Nephron progenitor cell (in vitro differentiated cells): Measurements from ENCODE around the gene ABCA1.

ENCODE experiments used
- DNase-seq: peaks from one replicate; pipeline ENCODE4 v3.0.0; 2021
- H3K27ac Mint-ChIP-seq: 2 replicates; pipeline ENCODE4 v1.8.0; 2021; ENCODE audit warnings: mild to moderate bottlenecking, moderate library complexity, mixed read lengths
- H3K27me3 Mint-ChIP-seq: 2 replicates; pipeline ENCODE4 v1.8.0; 2021; ENCODE audit warnings: mild to moderate bottlenecking, low read depth, mixed read lengths; ENCODE audit not compliant: poor library complexity
- H3K36me3 Mint-ChIP-seq: 2 replicates; pipeline ENCODE4 v1.8.0; 2021; ENCODE audit warnings: low read depth, mixed read lengths
- H3K4me1 Mint-ChIP-seq: 2 replicates; pipeline ENCODE4 v1.8.0; 2021; ENCODE audit warnings: mixed read lengths
- H3K4me3 Mint-ChIP-seq: 2 replicates; pipeline ENCODE4 v1.8.0; 2021; ENCODE audit warnings: mild to moderate bottlenecking, moderate library complexity, mixed read lengths
- H3K9me3 Mint-ChIP-seq: 2 replicates; pipeline ENCODE4 v1.8.0; 2021; ENCODE audit warnings: mild to moderate bottlenecking, moderate library complexity, mixed read lengths
- TF ChIP-seq, protein P1 (sequence below): fragments of 200-600 bp; sonication (generic); IDR thresholded peaks from 2 replicates; pipeline ENCODE4 v1.5.0; 2021; ENCODE audit warnings: antibody characterized with exemption

Gene ABCA1

DNA sequence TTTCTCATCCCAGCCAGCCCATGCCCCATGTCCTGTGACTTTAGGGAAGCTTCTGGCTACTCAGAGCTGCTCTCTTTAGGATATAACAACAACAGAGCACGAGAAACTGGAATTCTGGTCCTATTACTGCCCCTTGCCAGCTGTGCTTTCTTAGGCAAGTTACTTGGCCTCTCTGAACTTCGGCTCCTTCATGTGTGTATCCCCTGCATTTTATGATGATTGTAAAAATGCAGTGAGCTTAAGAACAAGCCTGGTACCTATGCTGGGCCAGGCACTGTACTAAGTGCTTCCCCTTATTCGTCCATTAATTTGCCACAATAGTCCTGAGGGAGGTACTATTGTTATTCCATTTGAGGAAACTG is 54.5 kb downstream of the ABCA1 start:
- Mint-ChIP-seq H3K4me3 (no peak overlapping the region), H3K9me3 (peaks cover 8% of the 10 kb centered on the region), H3K36me3 (peaks cover 56% of the 10 kb centered on the region), H3K27ac (no peak overlapping the region), H3K27me3 (peaks cover 8% of the 10 kb centered on the region), H3K4me1 (peaks cover 33% of the 10 kb centered on the region)
- DNase-seq, result no peak
- TF ChIP-seq, protein P1, sequence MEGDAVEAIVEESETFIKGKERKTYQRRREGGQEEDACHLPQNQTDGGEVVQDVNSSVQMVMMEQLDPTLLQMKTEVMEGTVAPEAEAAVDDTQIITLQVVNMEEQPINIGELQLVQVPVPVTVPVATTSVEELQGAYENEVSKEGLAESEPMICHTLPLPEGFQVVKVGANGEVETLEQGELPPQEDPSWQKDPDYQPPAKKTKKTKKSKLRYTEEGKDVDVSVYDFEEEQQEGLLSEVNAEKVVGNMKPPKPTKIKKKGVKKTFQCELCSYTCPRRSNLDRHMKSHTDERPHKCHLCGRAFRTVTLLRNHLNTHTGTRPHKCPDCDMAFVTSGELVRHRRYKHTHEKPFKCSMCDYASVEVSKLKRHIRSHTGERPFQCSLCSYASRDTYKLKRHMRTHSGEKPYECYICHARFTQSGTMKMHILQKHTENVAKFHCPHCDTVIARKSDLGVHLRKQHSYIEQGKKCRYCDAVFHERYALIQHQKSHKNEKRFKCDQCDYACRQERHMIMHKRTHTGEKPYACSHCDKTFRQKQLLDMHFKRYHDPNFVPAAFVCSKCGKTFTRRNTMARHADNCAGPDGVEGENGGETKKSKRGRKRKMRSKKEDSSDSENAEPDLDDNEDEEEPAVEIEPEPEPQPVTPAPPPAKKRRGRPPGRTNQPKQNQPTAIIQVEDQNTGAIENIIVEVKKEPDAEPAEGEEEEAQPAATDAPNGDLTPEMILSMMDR, result no peak

DNA sequence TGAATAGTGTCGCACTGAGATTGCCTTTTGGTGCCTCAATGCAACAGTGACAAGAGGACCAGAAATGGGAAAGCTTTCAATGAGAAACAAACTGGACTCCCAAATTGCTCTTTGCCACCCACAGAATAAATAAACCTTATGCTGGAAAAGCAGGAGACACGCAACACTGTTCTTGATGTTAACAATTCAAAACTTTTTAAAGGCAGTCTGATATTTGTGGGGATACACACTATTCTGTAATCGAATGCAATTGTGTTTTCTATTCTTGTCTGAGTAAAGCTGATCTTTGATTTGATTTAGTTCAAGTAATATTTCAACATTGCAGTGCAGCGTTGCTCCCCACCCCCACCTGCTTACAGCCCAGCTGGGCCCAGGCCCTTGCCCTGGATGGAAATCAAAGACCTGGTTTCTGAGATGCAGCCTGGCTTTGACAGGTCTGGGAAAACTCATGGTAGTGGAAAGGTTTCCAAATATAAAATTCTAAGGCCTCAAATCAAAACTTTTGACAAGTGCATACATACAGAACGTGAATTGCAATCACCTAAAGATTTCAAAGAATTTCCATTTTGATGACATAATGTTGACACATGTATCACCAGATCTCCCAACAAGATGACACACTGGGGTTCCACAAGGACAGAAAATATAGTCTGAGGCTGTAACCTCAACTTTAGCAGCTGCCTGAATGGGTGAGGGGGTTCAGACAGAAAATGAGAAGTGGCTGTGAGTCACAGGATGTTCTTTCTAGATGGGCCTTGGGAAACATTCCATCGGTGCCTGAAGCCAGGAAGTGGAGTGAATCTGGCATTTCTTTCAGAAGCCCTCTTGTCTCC is 55.1 kb downstream of the ABCA1 start:
- Mint-ChIP-seq H3K4me3 (no peak overlapping the region), H3K4me1 (peaks cover 38% of the 10 kb centered on the region), H3K36me3 (peaks cover 56% of the 10 kb centered on the region), H3K27me3 (peaks cover 6% of the 10 kb centered on the region), H3K27ac (peak overlapping the region; percentile 35), H3K9me3 (peaks cover 8% of the 10 kb centered on the region)
- no peak for DNase-seq
- TF ChIP-seq, protein P1, result no peak

DNA sequence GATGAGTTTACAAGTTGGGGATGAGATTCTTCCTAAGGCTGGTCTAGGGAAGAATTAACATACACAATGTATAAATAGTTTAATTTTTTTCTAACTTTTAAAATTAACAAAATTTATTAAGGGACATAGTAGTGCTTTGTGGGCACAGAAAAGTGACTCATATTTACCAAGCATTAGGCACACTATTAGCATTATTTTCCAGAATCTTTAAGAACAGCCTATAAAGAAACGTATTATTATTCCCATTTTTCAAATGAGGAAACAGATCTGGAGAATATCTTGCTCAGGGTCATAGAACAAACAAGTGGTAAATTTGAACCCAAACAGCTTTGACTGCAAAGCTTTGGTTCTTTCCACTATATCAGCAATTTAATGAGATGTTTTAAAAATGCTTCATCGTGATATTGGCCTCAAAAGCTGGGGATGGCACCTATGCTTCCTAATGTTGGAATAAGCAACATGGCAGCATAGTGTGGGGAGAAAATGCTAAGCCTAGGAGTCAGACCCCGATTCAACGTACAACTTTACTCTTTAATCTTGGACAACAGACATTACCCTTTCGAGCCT is 55.9 kb downstream of the ABCA1 start:
- peaks cover 53% of the 10 kb centered on the region for H3K36me3 Mint-ChIP-seq
- peaks cover 3% of the 10 kb centered on the region for H3K27me3 Mint-ChIP-seq
- H3K27ac Mint-ChIP-seq, result no peak overlapping the region
- TF ChIP-seq, protein P1, result no peak
- H3K9me3 Mint-ChIP-seq, result peaks cover 8% of the 10 kb centered on the region
- H3K4me3 Mint-ChIP-seq, result no peak overlapping the region
- no peak for DNase-seq
- peaks cover 43% of the 10 kb centered on the region for H3K4me1 Mint-ChIP-seq

DNA sequence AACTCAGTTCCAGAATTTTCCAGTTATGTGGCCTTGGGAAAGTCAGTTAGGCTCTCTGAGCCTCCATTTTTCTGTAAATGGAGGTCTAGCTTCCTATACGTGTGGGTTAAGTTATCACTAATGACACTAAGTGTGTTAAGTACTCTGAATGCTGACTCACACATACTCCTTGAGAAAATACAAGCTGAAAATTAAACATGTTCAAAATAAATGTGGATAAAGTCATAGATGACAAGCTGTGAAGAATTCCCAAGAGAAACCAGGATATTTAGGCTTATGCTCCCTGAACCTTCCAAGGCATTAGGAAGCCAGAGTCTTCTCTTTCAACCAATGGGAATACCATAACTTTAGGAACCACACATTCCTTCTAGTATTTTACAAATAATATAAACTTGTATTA is 58.1 kb downstream of the ABCA1 start:
- TF ChIP-seq, protein P1, result no peak
- H3K9me3 Mint-ChIP-seq, result peaks cover 8% of the 10 kb centered on the region
- H3K4me1 Mint-ChIP-seq, result peaks cover 58% of the 10 kb centered on the region
- H3K27me3 Mint-ChIP-seq, result peaks cover 7% of the 10 kb centered on the region
- no peak for DNase-seq
- no peak overlapping the region for H3K27ac Mint-ChIP-seq
- no peak overlapping the region for H3K4me3 Mint-ChIP-seq
- peaks cover 34% of the 10 kb centered on the region for H3K36me3 Mint-ChIP-seq

DNA sequence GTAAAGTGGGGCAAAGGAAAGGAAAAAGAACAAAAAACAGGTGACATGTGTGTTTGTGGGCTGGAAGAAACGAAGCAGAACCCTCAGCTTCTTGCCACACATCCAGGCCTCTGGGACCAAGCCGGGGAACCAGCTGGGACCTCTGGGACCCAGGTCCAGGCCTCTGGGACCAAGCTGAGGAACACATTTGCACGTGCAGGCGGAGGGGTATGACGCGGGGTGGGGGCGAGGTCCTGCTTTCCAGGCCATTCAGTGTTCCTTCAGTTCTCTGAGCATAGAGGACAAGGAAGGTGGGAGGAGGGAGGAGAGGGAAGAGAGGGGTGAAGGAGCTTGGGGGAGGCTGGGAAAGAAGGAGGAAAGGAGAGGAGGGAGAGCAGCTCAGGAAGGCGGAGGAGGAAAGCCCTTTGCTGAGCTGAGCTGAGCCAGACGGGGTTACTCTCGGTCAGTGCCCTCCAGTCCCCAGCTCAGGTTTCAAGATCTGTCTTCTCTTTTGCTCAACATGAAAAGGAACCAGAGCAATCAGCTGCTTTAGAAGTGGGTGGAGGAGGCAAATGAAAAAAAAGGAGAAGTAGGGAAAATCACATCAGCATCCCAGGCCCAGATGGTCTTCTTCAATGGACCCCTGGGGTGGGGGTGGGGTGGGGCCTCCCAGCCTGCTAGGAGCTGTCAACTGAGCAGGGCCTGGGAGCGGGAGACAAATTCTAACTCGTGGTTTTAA is 59.1 kb downstream of the ABCA1 start:
- Mint-ChIP-seq H3K4me3 (peak overlapping the region; percentile 61), H3K4me1 (peaks cover 68% of the 10 kb centered on the region), H3K27me3 (peaks cover 7% of the 10 kb centered on the region), H3K27ac (peak overlapping the region; percentile 97), H3K9me3 (peaks cover 3% of the 10 kb centered on the region), H3K36me3 (peaks cover 29% of the 10 kb centered on the region)
- DNase-seq, result peak; percentile 70
- TF ChIP-seq, protein P1, result no peak
